IPS-15b (cell line): Measurements from ENCODE around the gene OR2V1.
"Not testable (repeated sequence)": the region's sequence is repeated elsewhere in the genome, so short reads cannot be mapped to it uniquely, and the experiment has no call there.

Source experiments
- H3K27me3 ChIP-seq: one replicate; pipeline ENCODE4 v1.6.1; 2013; ENCODE audit warnings: low read length; ENCODE audit not compliant: control insufficient read depth, insufficient read depth
- H3K36me3 ChIP-seq: one replicate; pipeline ENCODE4 v1.6.1; 2013; ENCODE audit warnings: low read length; ENCODE audit not compliant: control insufficient read depth, insufficient read depth
- H3K4me1 ChIP-seq: one replicate; pipeline ENCODE4 v1.6.1; 2013; ENCODE audit warnings: mild to moderate bottlenecking, low read length; ENCODE audit not compliant: control insufficient read depth, insufficient read depth
- H3K4me3 ChIP-seq: one replicate; pipeline ENCODE4 v1.5.1; 2013; ENCODE audit warnings: low read depth, low read length
- H3K9ac ChIP-seq: one replicate; pipeline ENCODE4 v1.6.1; 2013; ENCODE audit warnings: low read depth, mild to moderate bottlenecking, low read length
- H3K9me3 ChIP-seq: one replicate; pipeline ENCODE4 v1.6.1; 2013; ENCODE audit warnings: mild to moderate bottlenecking, low read length; ENCODE audit not compliant: control insufficient read depth, insufficient read depth

The OR2V1 gene

GRCh38 chr5:181108578-181109165, 22.3 kb downstream of the OR2V1 start:
- Histone ChIP-seq H3K9ac (no peak overlapping the region), H3K27me3 (peaks cover 45% of the 10 kb centered on the region), H3K9me3 (no peaks in the 10 kb centered on the region), H3K4me3 (no peak overlapping the region), H3K4me1 (peaks cover 8% of the 10 kb centered on the region), H3K36me3 (no peaks in the 10 kb centered on the region)

DNA sequence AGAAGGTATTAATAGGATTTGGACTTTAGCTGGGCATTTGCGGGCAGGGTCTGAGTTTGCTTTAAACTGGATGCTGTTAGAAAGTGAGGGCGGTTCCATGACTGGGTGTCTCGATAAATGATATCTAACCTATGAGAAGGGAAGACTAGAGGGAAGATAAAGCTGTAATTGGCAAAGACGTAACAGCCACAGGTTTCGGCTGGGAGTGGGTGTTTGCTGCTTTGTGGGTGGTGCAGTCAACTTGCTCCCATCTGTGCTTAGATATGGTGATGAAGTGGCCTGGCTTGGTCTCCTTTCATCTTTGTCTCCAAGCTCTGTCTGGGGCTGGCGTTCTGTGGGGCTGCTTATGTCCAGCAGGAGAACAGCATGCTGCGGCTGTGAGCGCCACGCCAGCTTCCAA, 23.3 kb downstream of the OR2V1 start:
- Histone ChIP-seq H3K27me3 (peaks cover 38% of the 10 kb centered on the region), H3K4me1 (peaks cover 8% of the 10 kb centered on the region), H3K9ac (no peak overlapping the region), H3K9me3 (no peaks in the 10 kb centered on the region), H3K36me3 (no peaks in the 10 kb centered on the region), H3K4me3 (no peak overlapping the region)

DNA sequence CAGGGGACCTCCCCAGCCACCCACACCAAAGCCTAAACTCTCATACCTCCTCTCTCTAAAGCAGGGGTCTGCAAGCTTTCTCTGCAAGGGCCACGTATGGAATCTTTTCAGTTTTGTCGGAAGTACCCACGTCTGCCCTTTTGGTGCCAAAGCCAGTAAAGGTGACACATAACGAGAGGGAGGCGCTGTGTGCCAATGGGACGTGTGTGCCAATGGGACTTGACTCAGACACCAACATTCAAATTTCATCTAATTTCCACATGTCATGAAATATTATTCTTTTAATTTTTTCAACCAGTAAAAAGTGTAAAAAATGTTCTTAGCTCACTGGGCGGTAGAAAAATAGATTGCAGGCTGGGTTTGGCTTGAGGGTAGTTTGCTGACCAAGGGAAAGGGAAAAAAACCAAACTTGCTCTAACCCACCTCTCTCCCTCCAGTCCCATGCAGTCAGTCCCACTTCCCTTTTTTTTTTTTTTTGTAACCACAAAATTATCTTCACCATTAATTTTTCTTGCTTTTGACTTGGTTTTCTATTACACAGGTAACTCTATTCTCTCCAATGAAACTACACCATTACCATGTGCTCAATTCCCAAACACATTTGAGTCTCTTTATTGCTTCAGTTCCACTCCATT, 25.5 kb downstream of the OR2V1 start:
- peaks cover 8% of the 10 kb centered on the region for H3K4me1 ChIP-seq
- H3K9ac ChIP-seq, result no peak overlapping the region
- H3K36me3 ChIP-seq, result no peaks in the 10 kb centered on the region
- H3K27me3 ChIP-seq, result peaks cover 30% of the 10 kb centered on the region
- H3K9me3 ChIP-seq, result no peaks in the 10 kb centered on the region
- peak overlapping the region; percentile 41 for H3K4me3 ChIP-seq

- not testable (repeated sequence) for H3K9me3 ChIP-seq, H3K36me3 ChIP-seq, H3K4me1 ChIP-seq, H3K9ac ChIP-seq
- Histone ChIP-seq H3K27me3 (peaks cover 38% of the 10 kb centered on the region), H3K4me3 (peak overlapping the region; percentile 52)
Observed at GRCh38 chr5:181104606-181105390, 26.2 kb downstream of the OR2V1 start.

- not testable (repeated sequence) for H3K9ac ChIP-seq, H3K4me1 ChIP-seq, H3K36me3 ChIP-seq, H3K9me3 ChIP-seq
- Histone ChIP-seq H3K27me3 (peaks cover 43% of the 10 kb centered on the region), H3K4me3 (peak overlapping the region; percentile 52)
Observed at GRCh38 chr5:181104259-181104568, 26.8 kb downstream of the OR2V1 start.

DNA sequence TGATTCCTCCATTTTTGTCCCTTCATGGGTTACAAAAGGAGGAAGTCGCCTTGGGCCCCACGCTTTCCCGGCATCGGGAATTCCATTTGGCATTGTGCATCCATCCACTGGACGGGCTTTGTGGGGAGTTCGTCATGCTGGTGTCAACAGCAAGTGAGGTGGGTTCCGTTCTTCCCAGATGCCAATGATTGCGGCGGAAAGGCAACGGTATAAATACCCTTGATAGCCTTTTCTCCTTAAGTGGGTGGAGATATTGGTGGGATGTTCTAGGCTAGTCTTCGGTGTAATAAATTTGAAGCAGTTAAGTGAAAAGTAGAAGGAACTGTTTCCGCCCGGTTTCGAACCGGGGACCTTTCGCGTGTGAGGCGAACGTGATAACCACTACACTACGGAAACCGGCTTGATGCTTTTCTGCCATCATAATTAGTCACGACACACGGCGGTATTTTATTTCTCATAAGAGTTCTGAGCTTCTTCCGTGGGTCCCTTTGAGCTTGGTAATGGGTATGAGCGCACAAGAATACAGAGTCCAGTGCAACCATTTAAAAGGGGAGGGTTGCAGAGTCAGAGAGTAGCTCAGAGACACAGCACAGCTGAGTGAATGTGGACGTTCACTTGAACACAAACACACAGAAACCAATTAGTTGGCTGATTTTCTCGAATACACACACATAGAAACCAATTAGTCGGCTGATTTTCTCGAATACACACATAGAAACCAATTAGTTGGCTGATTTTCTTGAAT, 28.9 kb downstream of the OR2V1 start:
- not testable (repeated sequence) for H3K4me3 ChIP-seq, H3K9ac ChIP-seq, H3K4me1 ChIP-seq, H3K36me3 ChIP-seq, H3K9me3 ChIP-seq
- peaks cover 40% of the 10 kb centered on the region for H3K27me3 ChIP-seq

GRCh38 chr5:181101030-181101641, 29.8 kb downstream of the OR2V1 start:
- Histone ChIP-seq H3K4me3 (peak overlapping the region; percentile 35), H3K27me3 (peaks cover 39% of the 10 kb centered on the region)
- H3K9me3 ChIP-seq, H3K9ac ChIP-seq, H3K4me1 ChIP-seq, H3K36me3 ChIP-seq: not testable (repeated sequence)

DNA sequence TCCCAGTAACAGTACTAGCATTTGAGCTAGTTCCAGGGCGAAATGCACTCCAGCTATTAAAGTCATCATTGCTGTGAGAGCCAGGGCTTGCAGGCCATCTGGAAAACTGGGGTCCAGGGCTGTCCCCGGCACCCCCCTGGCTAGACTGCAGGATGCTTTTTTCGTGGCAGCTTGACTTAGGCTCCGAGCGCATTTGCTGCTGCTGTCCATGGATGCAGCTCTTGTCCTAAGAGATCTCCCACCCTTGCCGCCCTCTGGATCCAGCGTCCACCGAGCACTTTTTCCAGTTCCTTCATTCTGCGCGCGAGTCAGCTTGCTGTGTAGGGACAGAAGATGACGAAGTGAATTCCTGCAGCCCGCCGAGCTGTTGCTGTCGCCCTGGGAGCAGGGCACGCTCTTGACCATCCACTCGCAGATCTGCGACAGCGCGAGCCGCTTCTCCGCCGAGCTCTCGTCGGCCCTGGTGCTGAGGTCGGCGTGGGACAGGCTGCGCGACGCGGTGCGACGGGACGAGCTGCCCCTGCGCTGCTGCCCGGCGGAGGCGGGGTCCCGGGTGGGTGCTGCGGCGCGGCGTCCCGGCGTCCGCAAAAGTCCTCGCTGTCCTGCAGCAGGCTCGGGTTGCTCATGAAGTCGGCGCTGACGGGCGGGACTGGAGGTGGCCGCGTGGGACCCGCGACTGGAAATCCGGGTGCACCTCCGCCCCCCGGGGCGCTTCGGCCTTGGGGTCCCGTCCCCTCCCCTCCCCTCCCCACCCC, 30.7 kb downstream of the OR2V1 start:
- Histone ChIP-seq H3K27me3 (peaks cover 31% of the 10 kb centered on the region), H3K4me1 (peaks cover 2% of the 10 kb centered on the region), H3K36me3 (no peaks in the 10 kb centered on the region), H3K9me3 (no peaks in the 10 kb centered on the region), H3K9ac (no peak overlapping the region), H3K4me3 (peak overlapping the region; percentile 53)

DNA sequence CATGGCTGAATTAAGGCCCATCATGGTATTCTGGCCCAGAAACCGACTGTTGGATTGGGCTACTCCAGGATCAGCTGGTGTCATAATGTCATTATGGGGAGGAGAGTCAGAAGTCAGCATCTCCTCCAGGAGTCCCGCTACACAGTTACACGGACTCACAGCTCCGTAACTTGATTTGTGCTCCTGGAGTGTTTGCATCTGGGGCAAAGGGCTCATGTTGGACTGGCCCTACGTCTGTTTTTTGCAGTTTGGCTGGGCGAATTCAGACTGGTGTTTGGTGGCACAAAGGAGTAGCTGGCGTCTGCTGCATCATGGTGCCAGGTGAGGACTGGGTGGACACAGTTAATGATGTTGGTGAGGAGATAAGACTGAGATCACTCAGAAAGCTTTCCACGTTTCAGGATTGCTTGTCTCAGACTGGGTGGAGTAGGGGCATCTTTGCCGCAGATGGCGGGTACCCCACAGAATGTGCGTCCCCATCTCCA, 31.3 kb downstream of the OR2V1 start:
- H3K4me1 ChIP-seq, result no peaks in the 10 kb centered on the region
- peaks cover 27% of the 10 kb centered on the region for H3K27me3 ChIP-seq
- H3K4me3 ChIP-seq, result peak overlapping the region; percentile 30
- no peak overlapping the region for H3K9ac ChIP-seq
- H3K36me3 ChIP-seq, result no peaks in the 10 kb centered on the region
- no peaks in the 10 kb centered on the region for H3K9me3 ChIP-seq

GRCh38 chr5:181098762-181099601, 32.0 kb downstream of the OR2V1 start:
- no peaks in the 10 kb centered on the region for H3K4me1 ChIP-seq
- no peaks in the 10 kb centered on the region for H3K36me3 ChIP-seq
- no peaks in the 10 kb centered on the region for H3K9me3 ChIP-seq
- peaks cover 20% of the 10 kb centered on the region for H3K27me3 ChIP-seq
- peak overlapping the region; percentile 24 for H3K4me3 ChIP-seq
- H3K9ac ChIP-seq, result no peak overlapping the region
